ENCODE measurements around the gene COL18A1.

The COL18A1 gene

DNA sequence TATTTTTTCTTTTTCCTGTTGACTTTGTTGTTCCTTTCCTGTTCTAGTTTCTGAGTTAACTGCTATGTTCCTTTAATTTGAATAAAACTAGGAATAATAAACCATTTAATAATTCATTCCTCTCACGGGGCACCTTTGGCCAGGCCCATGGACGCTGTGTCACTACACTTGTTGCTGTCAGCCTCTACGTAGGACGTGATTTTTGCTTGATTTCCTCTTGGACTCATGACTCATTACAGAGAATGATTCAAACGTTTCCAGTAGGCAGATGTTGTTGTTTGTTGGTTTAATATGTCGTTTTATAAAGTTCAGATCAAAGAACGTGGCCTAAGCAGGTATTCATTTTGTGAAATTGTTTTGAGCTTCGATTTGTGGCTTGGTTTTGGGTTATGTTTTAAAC, 146.4 kb downstream of the COL18A1 start:
- H3K27me3 ChIP-seq (replicated peaks) = no peaks in the 10 kb centered on the region
- in situ Hi-C loops (cut with HindIII; ENCODE audit: low pct_ligation_motif_present, low sequenced_read_pairs) = no loop called here
- no peak overlapping the region for H3K27ac ChIP-seq
- H3K36me3 ChIP-seq (replicated peaks) = no peaks in the 10 kb centered on the region
- peak; percentile 65 for DNase-seq
- TF ChIP-seq, protein P1, sequence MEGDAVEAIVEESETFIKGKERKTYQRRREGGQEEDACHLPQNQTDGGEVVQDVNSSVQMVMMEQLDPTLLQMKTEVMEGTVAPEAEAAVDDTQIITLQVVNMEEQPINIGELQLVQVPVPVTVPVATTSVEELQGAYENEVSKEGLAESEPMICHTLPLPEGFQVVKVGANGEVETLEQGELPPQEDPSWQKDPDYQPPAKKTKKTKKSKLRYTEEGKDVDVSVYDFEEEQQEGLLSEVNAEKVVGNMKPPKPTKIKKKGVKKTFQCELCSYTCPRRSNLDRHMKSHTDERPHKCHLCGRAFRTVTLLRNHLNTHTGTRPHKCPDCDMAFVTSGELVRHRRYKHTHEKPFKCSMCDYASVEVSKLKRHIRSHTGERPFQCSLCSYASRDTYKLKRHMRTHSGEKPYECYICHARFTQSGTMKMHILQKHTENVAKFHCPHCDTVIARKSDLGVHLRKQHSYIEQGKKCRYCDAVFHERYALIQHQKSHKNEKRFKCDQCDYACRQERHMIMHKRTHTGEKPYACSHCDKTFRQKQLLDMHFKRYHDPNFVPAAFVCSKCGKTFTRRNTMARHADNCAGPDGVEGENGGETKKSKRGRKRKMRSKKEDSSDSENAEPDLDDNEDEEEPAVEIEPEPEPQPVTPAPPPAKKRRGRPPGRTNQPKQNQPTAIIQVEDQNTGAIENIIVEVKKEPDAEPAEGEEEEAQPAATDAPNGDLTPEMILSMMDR (IDR thresholded peaks at IDR 0.05; ENCODE audit: low read depth, low read length, missing control alignments) = no peak
- no peak overlapping the region for H3K4me3 ChIP-seq (ENCODE audit: low read depth, low read length)

DNA sequence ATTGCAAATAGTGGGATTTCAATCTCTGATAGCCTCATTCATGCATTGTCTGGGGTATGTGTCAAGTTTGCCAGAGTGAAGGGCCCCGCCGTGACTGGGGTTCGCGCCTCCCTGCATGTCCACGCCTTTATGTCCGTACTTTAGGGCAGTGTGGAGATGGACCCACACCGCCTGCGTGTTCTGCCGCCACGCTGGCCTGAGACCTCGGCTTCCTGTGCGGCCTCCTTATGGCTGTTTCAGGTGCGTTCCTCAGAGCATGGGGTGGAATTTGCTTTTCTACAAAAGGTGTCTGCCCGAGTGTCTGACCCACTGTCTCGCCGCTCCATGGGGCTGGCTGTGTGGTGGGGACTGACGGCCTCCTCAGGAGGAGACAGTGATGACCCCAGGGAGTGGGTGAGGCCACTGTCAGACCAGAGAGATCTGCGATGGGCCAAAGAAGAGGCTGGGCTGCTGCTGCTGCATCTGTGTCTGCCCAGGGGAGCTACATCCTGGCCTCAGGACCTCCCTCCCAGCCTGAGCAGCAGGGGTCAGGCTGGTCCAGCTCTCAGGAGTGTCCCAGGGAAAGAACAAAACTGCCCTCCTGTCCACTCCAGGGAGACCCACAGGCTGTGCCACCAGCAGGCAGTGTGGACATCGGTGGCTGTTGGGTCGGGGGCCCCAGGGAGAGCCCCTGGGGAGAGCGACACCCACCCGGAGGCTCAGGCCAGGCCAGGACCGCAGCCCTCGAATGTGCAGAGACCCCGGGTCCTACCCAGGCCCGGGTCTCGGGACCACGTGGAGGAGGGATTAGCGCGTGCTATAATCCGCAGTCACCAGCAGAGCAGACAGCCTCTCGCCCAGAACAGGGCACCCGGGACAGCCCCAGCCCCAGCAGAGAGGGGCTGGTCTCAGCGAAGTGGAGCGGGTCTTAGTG, 147.1 kb downstream of the COL18A1 start:
- Histone ChIP-seq H3K27me3 (replicated peaks) (no peaks in the 10 kb centered on the region), H3K27ac (no peak overlapping the region), H3K36me3 (replicated peaks) (no peaks in the 10 kb centered on the region), H3K4me3 (ENCODE audit: low read depth, low read length) (no peak overlapping the region)
- in situ Hi-C loops (cut with HindIII; ENCODE audit: low pct_ligation_motif_present, low sequenced_read_pairs) = no loop called here
- no peak for DNase-seq
- TF ChIP-seq, protein P1 (IDR thresholded peaks at IDR 0.05; ENCODE audit: low read depth, low read length, missing control alignments) = no peak

DNA sequence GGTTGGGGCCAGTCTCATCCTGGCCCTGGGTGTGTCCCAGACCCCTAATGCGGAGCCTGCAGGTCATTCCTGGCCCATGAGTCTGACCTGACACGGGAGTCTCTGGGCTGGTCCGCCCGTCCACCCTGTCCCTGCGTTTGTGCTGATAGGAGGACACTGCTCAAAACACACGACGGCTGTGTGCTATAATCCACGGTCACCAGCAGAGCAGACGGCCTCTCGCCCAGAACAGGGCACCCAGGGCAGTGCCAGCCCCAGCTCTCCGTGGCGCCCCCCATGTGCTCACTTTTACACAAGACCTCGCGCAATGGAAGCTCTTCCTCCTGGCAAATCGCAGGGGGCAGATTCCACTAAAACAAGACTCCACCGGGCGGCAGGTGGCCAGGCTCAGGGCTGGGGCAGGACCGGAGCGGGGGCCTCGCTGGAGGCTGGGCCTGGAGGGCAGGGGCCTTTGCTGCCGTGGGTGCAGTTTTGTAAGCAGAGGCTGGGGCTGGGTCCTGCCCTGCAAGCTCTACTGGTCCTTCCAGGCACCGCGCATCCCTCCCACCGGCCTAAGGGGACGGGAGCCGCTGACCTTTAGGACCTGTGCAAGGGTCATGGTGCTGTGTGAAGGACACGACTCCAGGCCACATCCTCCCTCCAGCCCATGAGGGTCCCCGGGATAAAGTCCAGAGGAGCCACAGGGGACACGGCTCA, 147.9 kb downstream of the COL18A1 start:
- H3K27me3 ChIP-seq (replicated peaks) = no peaks in the 10 kb centered on the region
- in situ Hi-C loops (cut with HindIII; ENCODE audit: low pct_ligation_motif_present, low sequenced_read_pairs) = no loop called here
- DNase-seq = no peak
- TF ChIP-seq, protein P1 (IDR thresholded peaks at IDR 0.05; ENCODE audit: low read depth, low read length, missing control alignments) = no peak
- H3K27ac ChIP-seq = no peak overlapping the region
- H3K4me3 ChIP-seq (ENCODE audit: low read depth, low read length) = no peak overlapping the region
- H3K36me3 ChIP-seq (replicated peaks) = no peaks in the 10 kb centered on the region

DNA sequence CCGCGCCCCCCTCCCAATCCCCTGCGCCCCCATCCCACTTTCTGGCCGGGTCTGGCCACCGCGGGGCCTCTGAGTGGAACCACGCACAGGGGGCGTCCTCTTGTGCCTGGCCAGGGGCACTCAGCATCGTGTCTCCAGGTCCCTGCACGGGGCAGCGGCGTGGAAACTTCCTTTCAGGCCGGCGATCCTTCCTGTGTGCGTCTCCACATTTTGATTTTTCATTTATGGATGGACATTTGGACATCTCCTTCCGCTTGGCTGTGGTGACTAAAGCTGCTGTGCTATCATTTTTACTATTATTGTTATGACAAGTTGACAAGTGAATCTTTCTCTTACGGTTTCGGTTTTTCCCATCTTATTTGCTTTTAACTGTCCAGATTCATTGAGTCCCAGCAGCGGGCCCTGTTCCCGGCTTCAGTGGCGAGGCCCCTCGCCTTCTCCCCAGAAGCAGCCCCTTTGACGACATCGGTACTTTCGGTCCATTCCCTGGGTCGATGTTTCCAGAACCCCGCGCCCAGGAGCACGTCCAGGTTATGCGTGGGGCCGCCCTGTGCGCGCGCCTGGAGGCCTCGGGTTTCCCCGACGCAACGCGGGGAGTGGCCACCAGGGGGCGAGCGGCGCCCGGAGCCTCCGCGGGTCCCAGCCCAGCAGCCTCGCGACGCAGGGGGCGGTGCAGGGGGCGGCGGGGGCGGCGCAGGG, 149.7 kb downstream of the COL18A1 start:
- Histone ChIP-seq H3K36me3 (replicated peaks) (no peaks in the 10 kb centered on the region), H3K27ac (peak overlapping the region; percentile 8), H3K27me3 (replicated peaks) (no peaks in the 10 kb centered on the region), H3K4me3 (ENCODE audit: low read depth, low read length) (peak overlapping the region; percentile 57)
- DNase-seq = peak; percentile 56
- in situ Hi-C loops (cut with HindIII; ENCODE audit: low pct_ligation_motif_present, low sequenced_read_pairs) = no loop called here
- TF ChIP-seq, protein P1 (IDR thresholded peaks at IDR 0.05; ENCODE audit: low read depth, low read length, missing control alignments) = peak; percentile 70

DNA sequence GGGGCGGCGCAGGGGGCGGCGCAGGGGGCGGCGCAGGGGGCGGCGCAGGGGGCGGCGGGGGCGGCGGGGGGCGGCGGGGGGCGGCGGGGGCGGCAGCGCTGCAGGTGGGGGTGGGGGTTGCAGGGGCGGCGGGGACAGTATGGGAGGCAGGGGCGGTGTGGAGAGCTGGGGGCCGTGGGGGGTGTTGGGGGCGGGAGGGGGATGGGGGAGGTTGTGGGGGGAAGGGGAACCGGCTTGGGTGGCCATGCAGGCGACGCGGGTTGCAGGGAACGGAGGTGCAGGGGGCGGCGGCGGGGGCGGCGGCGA, 150.2 kb downstream of the COL18A1 start:
- Histone ChIP-seq H3K36me3 (replicated peaks) (no peaks in the 10 kb centered on the region), H3K4me3 (ENCODE audit: low read depth, low read length) (peak overlapping the region; percentile 53), H3K27ac (no peak overlapping the region), H3K27me3 (replicated peaks) (no peaks in the 10 kb centered on the region)
- in situ Hi-C loops (cut with HindIII; ENCODE audit: low pct_ligation_motif_present, low sequenced_read_pairs) = no loop called here
- TF ChIP-seq, protein P1 (IDR thresholded peaks at IDR 0.05; ENCODE audit: low read depth, low read length, missing control alignments) = no peak
- DNase-seq = no peak
